ENCODE measurements around the gene SPINT2.
A peak's percentile ranks its signal among the peaks of the same experiment; 100 is the strongest.

Gene SPINT2

DNA sequence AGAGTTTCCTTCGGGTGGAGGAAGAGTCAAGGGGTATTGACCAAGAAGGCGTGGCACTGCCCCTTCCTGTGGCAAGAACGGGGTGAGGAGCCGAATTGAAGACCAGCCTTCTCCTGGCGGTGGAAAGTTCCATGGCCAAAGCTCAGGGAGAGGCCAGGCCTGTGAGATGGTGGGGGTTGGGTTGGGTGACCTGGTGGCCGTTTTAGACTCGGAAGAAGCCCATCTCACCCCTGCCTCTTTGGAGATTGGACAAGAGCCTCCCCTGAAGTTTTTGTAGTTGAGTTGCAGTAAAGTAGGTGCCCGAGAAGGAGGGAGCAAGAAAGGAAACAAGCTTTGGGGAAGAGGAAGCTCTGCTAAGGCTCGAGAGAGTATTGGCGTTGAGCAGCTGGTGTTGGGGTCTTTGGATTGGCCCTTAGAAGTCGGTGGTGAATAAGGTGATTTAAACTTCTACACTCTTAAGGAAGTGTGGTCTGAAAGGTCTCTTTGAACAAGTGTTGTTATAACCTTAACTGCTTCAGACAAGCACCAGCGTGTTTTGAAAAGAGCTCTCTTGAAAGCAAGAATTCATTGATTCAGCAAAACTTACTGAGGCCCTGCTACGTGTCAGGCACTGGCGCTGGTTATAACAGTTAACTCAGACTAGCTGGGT, 964 bp downstream of the SPINT2 start:
- Histone ChIP-seq H3K27ac (peak overlapping the region; percentile 66 to 96 (median 86)), H3K4me3 (peak overlapping the region; percentile 50 to 75 (median 64))

DNA sequence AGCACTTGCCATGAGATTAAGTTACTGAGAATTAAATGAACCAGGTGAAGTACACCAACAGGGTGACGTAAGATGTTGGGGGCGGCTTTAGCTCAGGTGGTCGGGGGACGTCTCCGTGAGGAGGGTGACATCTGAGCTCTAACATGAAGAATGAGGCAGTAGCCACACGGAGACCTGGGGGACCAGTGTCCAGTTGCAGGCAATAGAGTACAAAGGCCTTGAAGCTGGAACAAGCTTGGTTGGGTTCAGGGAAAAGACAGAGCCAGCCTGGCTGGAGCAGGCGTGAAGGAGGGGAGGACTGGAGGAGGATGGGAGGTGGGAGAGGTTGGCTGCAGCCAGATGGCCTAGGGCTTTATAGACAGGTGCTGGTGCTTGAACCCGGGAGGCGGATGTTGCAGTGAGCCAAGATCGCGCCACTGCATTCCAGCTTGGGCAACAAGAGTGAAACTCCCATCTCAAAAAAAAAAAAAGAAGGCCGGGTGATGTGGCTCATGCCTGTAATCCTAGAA, 1.6 kb downstream of the SPINT2 start:
- Histone ChIP-seq H3K27ac (peak overlapping the region in 17 of 21 experiments; percentile 14 to 96 (median 88)), H3K4me3 (peak overlapping the region; percentile 50 to 75 (median 64))

DNA sequence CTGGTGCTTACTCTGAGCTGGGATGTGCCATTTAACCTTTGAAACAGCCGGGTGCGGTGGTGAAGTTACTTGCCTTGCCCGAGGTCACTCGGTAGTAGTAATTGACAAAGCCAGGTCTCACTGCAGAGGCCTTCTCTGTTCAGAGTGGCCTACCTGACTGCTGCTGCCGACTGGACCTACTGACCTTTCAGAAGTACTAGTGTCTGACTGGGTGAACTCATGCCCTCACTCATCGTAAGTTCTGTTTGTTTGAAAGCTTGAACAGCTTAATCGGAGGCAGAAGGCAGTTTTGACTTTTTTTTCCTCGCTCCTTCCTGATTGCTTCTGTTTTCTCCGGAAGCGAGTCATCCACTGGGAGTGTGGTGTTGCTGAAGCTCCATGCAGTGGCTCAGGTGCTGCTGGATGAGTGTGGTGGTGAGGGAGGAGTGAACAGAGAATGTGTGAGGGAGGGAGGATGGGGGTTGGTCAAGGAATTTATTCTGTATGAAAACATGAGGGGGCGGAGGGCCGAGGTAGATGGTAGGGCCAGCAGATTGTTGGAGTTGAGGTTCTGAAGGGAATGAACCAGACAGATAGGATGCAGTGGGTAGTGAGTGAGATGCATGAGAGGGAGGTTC, 2.7 kb downstream of the SPINT2 start:
- Histone ChIP-seq H3K4me3 (peak overlapping the region in 6 of 7 experiments; percentile 11 to 75 (median 68)), H3K27ac (peak overlapping the region in 11 of 21 experiments; percentile 33 to 96 (median 63))

DNA sequence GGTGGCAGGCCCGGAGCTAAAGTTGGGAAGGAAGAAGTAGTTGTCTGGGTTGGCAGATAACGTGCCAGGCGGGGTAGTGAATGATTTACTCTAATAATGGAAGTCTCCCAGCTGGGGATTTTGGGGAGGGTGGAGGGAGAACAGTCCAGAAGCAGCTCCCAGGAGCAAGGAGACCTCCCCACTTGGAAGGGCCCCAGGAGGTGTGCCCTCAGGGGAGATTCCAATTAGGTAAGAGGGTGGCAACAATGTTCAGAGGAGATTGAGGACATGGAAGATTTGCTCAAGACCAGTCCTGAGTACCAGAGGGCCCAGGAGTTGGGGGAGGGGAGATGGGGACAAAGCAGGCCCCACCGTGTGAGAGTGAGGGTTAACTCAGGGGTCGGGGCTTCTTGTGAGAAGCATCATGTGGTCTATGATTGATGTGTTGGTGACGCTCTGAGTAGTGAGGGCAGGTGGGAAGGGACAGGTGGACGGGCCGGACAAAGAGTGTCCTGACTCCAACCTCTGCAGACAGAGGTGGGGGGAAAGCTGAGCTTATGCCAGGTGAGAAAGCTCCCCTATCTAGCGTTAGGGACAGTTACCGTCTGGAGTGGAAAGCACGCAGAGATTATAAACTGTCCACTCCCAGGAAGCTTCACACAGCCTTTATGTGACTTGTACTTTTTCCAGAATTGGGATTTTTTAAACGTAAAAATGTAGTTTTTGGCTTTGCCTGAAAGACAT, 3.5 kb downstream of the SPINT2 start:
- H3K4me3 ChIP-seq = peak overlapping the region in 1 of 7 experiments; percentile 71
- H3K27ac ChIP-seq = peak overlapping the region in 7 of 21 experiments; percentile 0 to 85 (median 33)

DNA sequence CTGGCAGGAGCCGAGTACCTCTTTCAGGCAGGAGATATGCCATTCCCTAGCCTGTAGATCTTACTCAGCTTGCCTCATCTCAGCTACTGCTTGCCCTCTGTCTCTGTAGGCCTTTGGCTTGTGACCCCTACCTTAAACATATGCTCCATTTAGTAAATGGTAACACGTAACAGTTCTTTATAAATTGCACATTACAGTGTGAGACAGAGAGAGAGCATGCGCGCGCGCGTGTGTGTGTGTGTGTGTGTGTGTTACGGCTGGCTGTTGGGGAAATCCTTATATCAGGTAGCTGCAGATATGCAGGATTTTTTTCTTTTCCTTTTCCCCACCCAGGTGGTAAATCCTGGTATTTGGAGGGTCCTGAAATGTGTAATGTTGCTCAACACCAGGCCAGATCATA, 4.2 kb downstream of the SPINT2 start:
- peak overlapping the region in 3 of 21 experiments; percentile 12 to 85 (median 51) for H3K27ac ChIP-seq
- no peak overlapping the region for H3K4me3 ChIP-seq

DNA sequence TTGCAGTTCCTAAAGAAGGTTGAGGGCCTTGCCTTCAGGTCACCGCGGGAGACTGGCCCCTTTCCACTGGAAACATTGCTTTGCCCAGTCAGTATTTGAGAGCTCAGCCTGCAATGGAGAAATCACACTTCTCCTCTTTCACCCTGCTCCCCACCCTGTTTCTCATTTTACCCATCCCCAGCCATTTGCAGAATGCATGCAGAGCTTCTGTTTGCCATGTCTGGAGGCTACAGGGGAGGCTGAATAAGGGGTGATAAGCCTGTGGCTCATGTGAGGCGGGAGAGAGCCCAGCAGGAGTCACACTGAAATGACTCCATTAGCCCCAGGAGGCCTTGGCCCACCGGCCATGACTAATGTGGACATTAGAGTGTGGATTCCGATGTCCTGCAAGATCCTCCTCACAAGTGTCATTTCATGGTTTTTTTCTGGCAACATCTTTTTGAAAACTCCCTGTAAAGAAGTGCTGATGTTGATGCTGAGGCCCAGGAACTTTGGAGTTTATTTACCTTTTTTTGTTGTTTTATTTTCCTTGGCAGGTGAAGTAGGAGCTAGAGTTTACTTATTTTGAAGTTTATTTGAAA, 6.3 kb downstream of the SPINT2 start:
- Histone ChIP-seq H3K4me3 (no peak overlapping the region), H3K27ac (no peak overlapping the region)

DNA sequence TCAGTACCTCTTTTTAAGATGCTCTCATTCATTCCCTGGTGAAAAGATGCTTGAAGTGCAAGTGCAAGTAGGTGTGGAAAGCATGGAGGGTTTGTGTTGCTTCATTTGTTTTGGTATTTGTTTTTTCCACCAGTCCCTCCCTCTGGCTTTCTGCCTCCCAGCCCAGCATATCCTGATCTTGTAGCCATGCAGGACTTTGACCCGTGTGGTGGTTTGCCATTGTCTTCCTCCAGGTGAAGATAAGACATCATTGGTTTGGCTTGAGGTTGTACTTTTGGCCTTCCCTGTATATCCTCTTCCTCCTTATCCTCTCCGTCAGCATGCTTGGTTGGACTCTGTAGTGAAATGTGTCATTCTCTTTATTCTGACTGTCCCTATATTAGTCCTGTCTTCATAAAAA, 9.1 kb downstream of the SPINT2 start:
- no peak overlapping the region for H3K4me3 ChIP-seq
- no peak overlapping the region for H3K27ac ChIP-seq

- Histone ChIP-seq H3K4me3 (no peak overlapping the region), H3K27ac (no peak overlapping the region)
Measured at GRCh38 chr19:38274739-38275138, 10.4 kb downstream of the SPINT2 start.

- no peak overlapping the region for H3K4me3 ChIP-seq
Measured at GRCh38 chr19:38276942-38277517, 12.7 kb downstream of the SPINT2 start.

DNA sequence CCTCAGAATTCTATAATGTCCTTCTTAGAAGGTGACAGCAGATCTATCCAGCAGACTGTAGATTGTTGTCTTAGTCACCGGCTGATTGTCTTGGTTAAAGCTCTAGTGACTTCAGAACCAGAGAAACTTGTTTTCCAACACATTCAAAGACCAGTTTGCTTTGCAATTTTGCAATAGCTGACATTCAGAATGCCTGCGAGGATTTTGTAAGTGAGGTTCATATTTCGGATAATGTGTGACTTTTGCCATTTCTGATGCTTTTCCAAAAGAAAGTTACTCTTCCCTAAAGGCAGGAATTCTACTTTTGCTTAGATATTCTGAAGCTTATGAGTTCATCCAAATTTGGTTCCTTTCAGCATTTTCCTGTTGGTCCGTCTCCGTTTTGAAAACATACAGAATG, 13.2 kb downstream of the SPINT2 start:
- Histone ChIP-seq H3K27ac (peak overlapping the region in 15 of 21 experiments; percentile 2 to 82 (median 56)), H3K4me3 (no peak overlapping the region)

More at GRCh38 chr19:38276942-38277517, 12.7 kb downstream of the SPINT2 start:
- peak overlapping the region in 11 of 21 experiments; percentile 2 to 82 (median 56) for H3K27ac ChIP-seq

GRCh38 chr19:38277969-38278680, 13.8 kb downstream of the SPINT2 start:
- Histone ChIP-seq H3K27ac (peak overlapping the region in 16 of 21 experiments; percentile 2 to 82 (median 55)), H3K4me3 (no peak overlapping the region)

- Histone ChIP-seq H3K27ac (peak overlapping the region in 8 of 21 experiments; percentile 2 to 82 (median 50)), H3K4me3 (no peak overlapping the region)
Measured at GRCh38 chr19:38278751-38279150, 14.4 kb downstream of the SPINT2 start.

GRCh38 chr19:38280030-38280921, 15.9 kb downstream of the SPINT2 start:
- H3K27ac ChIP-seq = peak overlapping the region in 6 of 21 experiments; percentile 16 to 73 (median 37)
- no peak overlapping the region for H3K4me3 ChIP-seq

DNA sequence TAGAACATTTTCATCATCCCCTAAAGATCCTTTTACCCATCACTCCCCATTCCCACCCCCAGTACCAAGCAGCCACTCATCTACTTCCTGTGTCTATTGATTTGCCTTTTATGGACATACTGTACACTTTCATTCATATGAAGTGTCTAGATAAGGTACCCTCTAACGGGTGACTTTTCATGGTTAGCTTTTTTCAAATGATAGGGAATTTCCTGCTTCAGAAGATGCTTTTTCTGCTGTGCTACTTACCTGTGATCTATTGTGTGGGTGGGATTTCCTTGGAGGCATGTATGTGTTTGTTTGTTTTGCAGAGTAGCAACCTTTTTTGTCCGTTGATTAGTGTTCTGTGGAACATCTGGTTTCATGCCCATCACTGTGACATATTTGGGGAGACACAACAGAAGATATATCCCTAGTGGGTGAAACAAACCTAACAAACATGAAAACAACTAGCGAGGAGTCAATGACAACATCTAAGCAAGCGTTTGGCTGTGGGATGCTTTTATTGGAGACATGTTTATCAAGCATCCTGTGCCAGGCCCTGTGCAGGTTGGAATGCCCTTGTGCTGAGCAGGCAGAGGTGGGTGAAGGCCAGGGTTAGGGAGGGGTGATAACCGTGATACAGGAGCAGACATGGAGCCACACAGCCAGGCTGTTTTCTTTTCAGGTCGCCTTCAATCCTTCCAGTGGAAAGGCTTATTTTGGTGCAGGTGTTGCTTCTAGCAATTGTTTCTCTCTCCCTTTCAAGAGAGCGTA, 17.6 kb downstream of the SPINT2 start:
- H3K4me3 ChIP-seq = no peak overlapping the region
- peak overlapping the region in 5 of 21 experiments; percentile 11 to 61 (median 22) for H3K27ac ChIP-seq

- peak overlapping the region in 5 of 21 experiments; percentile 0 to 34 (median 27) for H3K27ac ChIP-seq
Measured at GRCh38 chr19:38283271-38283670, 18.9 kb downstream of the SPINT2 start.

DNA sequence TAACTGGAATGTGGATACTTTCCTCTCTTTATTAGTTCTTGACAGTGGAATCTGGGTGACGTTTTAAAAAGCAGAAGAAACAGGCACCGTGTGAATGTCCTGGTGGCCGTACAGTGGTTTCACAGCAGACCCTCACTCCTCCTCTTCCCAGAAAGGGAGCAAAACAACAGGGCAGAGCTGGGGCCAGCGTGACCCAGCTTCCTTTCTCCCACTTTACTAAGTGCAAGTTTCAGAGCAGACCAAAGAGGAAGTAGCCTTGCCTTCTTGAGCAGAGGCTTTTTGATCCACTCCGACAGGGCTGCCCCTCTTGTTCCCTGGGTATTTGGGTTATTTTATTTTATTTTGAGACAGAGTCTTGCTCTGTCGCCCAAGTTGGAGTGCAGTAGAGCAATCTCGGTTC, 20.0 kb downstream of the SPINT2 start:
- H3K27ac ChIP-seq = peak overlapping the region in 10 of 21 experiments; percentile 1 to 62 (median 53)
- no peak overlapping the region for H3K4me3 ChIP-seq

More at GRCh38 chr19:38283271-38283670, 18.9 kb downstream of the SPINT2 start:
- H3K4me3 ChIP-seq = no peak overlapping the region

- Histone ChIP-seq H3K4me3 (no peak overlapping the region), H3K27ac (no peak overlapping the region)
Measured at GRCh38 chr19:38285567-38285966, 21.2 kb downstream of the SPINT2 start.

Data from skin epidermis (tissue), 12 donors.